SH-SY5Y (cell line): ENCODE data around the gene FMO4.

Source experiments
- GATA2 ChIP-seq: IDR thresholded peaks from 2 replicates; pipeline ENCODE4 v1.6.1; 2011; ENCODE audit warnings: mild to moderate bottlenecking, low read depth, low read length
- GATA3 ChIP-seq: IDR thresholded peaks from 2 replicates; pipeline ENCODE4 v1.6.1; 2011; ENCODE audit warnings: low read depth, mild to moderate bottlenecking, low read length, moderate library complexity

GRCh38 chr1:171313319-171313834 lies 606 bp upstream of the FMO4 start:
- no peak for TF ChIP-seq GATA3
- no peak for TF ChIP-seq GATA2
